ENCODE results near the gene DPT.

Gene DPT

GRCh38 chr1:168736520-168736919 is 7.5 kb upstream of the DPT start:
- no peak overlapping the region for H3K4me3 ChIP-seq (ENCODE audit: low read depth, low read length)
- TF ChIP-seq CTCF (IDR thresholded peaks at IDR 0.05; ENCODE audit: control insufficient read depth, extremely low read depth, insufficient read depth), result no peak
- DNase-seq (ENCODE audit: low read depth), result no peak

GRCh38 chr1:168735974-168736373 is 7.0 kb upstream of the DPT start:
- H3K4me3 ChIP-seq (ENCODE audit: low read depth, low read length), result no peak overlapping the region
- no peak for TF ChIP-seq CTCF (IDR thresholded peaks at IDR 0.05; ENCODE audit: control insufficient read depth, extremely low read depth, insufficient read depth)
- no peak for DNase-seq (ENCODE audit: low read depth)

- peak; percentile 56 for DNase-seq (ENCODE audit: low read depth)
- peak; percentile 49 for TF ChIP-seq CTCF (IDR thresholded peaks at IDR 0.05; ENCODE audit: control insufficient read depth, extremely low read depth, insufficient read depth)
- no peak overlapping the region for H3K4me3 ChIP-seq (ENCODE audit: low read depth, low read length)
Observed at GRCh38 chr1:168734946-168735345, 5.9 kb upstream of the DPT start.

GRCh38 chr1:168734271-168734670 is 5.3 kb upstream of the DPT start:
- peak; percentile 80 for DNase-seq (ENCODE audit: low read depth)
- no peak overlapping the region for H3K4me3 ChIP-seq (ENCODE audit: low read depth, low read length)
- no peak for TF ChIP-seq CTCF (IDR thresholded peaks at IDR 0.05; ENCODE audit: control insufficient read depth, extremely low read depth, insufficient read depth)

GRCh38 chr1:168733241-168733640 is 4.2 kb upstream of the DPT start:
- TF ChIP-seq CTCF (IDR thresholded peaks at IDR 0.05; ENCODE audit: control insufficient read depth, extremely low read depth, insufficient read depth), result no peak
- no peak overlapping the region for H3K4me3 ChIP-seq (ENCODE audit: low read depth, low read length)
- no peak for DNase-seq (ENCODE audit: low read depth)

GRCh38 chr1:168732736-168733135 is 3.7 kb upstream of the DPT start:
- no peak for DNase-seq (ENCODE audit: low read depth)
- no peak overlapping the region for H3K4me3 ChIP-seq (ENCODE audit: low read depth, low read length)
- TF ChIP-seq CTCF (IDR thresholded peaks at IDR 0.05; ENCODE audit: control insufficient read depth, extremely low read depth, insufficient read depth), result no peak

- no peak overlapping the region for H3K4me3 ChIP-seq (ENCODE audit: low read depth, low read length)
- no peak for DNase-seq (ENCODE audit: low read depth)
- TF ChIP-seq CTCF (IDR thresholded peaks at IDR 0.05; ENCODE audit: control insufficient read depth, extremely low read depth, insufficient read depth), result no peak
Observed at GRCh38 chr1:168731244-168731953, 2.4 kb upstream of the DPT start.
